Cardiac septum (tissue), 1 donor: Measurements from ENCODE around the gene CLPTM1. TPM values are rescaled to one million over a fixed set of nuclear protein-coding genes. Genes with fewer than 3 reads are reported as not detected.
"Not testable (repeated sequence)": the region's sequence is repeated elsewhere in the genome, so short reads cannot be mapped to it uniquely, and the experiment has no call there.

ENCODE experiments used
- DNase-seq: peaks from one replicate; pipeline ENCODE4 v3.0.0-alpha.2; 2020; ENCODE audit warnings: low spot score
- intact Hi-C: fragments of 100-400 bp; cut with DNase I; formaldehyde crosslinking; loops from one replicate; pipeline ENCODE4 v1.14.0; 2022
- total RNA-seq: library from RNA; stranded (reverse); fragmentation: NEBNext Ultra II Directional; extraction: Animal tissue kit (Norgen Biotek cat#: 25700); gene quantifications from one replicate; pipeline ENCODE4 v1.2.1, GENCODE V29; 2021
- donor health status: DM: no; HTN: no; CAD: no.

CLPTM1 gene
- total RNA-seq, 1 donor from 2014 or later: 87.4 TPM

GRCh38 chr19:44968670-44969069 is 13.5 kb downstream of the CLPTM1 start:
- intact Hi-C loops: no loop called here
- DNase-seq: no peak

- DNase-seq: no peak
- intact Hi-C loops: no loop called here
Observed at GRCh38 chr19:44969437-44969836, 14.3 kb downstream of the CLPTM1 start.

- DNase-seq, intact Hi-C loops: not testable (repeated sequence)
Observed at GRCh38 chr19:44971451-44971850, 16.3 kb downstream of the CLPTM1 start.

- DNase-seq: no peak
- intact Hi-C loops: no loop called here
Observed at GRCh38 chr19:44972802-44973201, 17.6 kb downstream of the CLPTM1 start.

- DNase-seq: no peak
- intact Hi-C loops: no loop called here
Observed at GRCh38 chr19:44973982-44974735, 19.0 kb downstream of the CLPTM1 start.

GRCh38 chr19:44974857-44975256 is 19.7 kb downstream of the CLPTM1 start:
- intact Hi-C loops: no loop called here
- no peak for DNase-seq

- intact Hi-C loops: no loop called here
- DNase-seq: no peak
Observed at GRCh38 chr19:44975444-44975843, 20.3 kb downstream of the CLPTM1 start.

GRCh38 chr19:44984005-44984404 is 28.8 kb downstream of the CLPTM1 start:
- DNase-seq: no peak
- intact Hi-C loops: no loop called here

GRCh38 chr19:44985445-44985844 is 30.3 kb downstream of the CLPTM1 start:
- no peak for DNase-seq
- intact Hi-C loops: no loop called here

GRCh38 chr19:44986389-44986788 is 31.2 kb downstream of the CLPTM1 start:
- intact Hi-C loops: no loop called here
- DNase-seq: no peak

GRCh38 chr19:44987148-44987675 is 32.0 kb downstream of the CLPTM1 start:
- intact Hi-C loops: no loop called here
- no peak for DNase-seq

GRCh38 chr19:44988273-44988672 is 33.1 kb downstream of the CLPTM1 start:
- DNase-seq: no peak

GRCh38 chr19:44988896-44989556 is 33.8 kb downstream of the CLPTM1 start:
- DNase-seq: peak; percentile 83
- intact Hi-C loops: no loop called here

More at GRCh38 chr19:44988273-44988672, 33.1 kb downstream of the CLPTM1 start:
- intact Hi-C loops: no loop called here

GRCh38 chr19:44990459-44990858 is 35.3 kb downstream of the CLPTM1 start:
- no peak for DNase-seq
- intact Hi-C loops: no loop called here

GRCh38 chr19:44990966-44991365 is 35.8 kb downstream of the CLPTM1 start:
- intact Hi-C loops: no loop called here

GRCh38 chr19:44992336-44993163 is 37.4 kb downstream of the CLPTM1 start:
- intact Hi-C loops: no loop called here
- DNase-seq: no peak

More at GRCh38 chr19:44990966-44991365, 35.8 kb downstream of the CLPTM1 start:
- DNase-seq: no peak

GRCh38 chr19:44993526-44993925 is 38.3 kb downstream of the CLPTM1 start:
- DNase-seq: no peak
- intact Hi-C loops: no loop called here

GRCh38 chr19:44993926-44994537 is 38.9 kb downstream of the CLPTM1 start:
- DNase-seq: no peak
- intact Hi-C loops: no loop called here

GRCh38 chr19:44998025-44998424 is 42.8 kb downstream of the CLPTM1 start:
- DNase-seq: no peak
- intact Hi-C loops: no loop called here
